ENCODE data around the gene DLGAP1.

The DLGAP1 gene

DNA sequence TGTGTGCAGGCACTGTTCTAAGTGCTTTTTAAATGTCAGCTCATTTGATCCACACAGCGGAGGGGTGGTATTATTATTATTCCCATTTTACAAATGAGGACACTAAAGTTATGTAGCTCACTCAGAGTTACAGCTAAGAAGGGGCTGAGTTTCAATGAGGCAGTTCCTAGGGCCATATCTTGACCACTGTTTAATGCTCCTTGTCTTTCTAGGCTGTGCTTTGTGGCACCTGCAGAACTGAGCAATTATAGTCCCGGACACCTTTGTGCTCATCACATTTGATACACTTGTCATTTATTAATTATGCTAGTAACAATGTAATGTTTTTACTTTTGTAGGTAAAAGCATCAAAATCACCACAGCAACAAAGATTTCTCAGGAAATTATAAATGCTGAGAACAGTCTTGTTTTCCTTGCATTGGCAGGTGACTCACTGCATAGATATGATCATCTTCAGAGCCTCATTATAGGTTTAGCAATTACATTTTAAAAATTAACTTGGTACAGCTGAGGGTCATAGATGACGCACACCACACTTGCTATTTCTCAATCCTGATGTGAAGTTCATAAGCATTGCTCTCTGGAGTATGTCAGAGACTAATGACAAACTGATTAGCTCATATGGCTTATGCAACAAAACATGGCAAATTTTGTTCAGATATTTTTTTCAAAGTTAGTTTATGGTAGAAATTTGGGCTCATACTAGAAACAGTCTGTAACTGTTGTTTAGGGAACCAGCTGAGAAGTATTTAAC lies 638.3 kb downstream of the DLGAP1 start:
- DNase-seq (ENCODE audit: low spot score): no peak

DNA sequence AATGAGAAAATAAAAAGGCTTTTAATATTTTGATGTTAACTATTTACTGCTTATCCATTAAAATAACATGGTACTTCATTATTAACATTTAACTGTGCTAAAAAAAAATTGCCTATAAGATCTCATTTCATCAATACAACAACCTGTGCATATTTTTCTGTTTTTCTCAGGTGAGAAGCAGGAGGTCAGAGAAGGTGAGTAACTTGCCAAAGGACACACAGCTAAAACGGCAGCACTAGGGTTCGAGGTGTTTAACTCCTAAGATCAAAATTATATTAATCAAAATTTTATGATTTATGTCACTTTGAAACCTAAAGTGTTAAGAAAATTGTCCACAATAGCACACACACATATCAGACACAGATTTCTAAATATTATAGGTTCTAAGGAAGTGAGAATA lies 639.1 kb downstream of the DLGAP1 start:
- no peak for DNase-seq (ENCODE audit: low spot score)

DNA sequence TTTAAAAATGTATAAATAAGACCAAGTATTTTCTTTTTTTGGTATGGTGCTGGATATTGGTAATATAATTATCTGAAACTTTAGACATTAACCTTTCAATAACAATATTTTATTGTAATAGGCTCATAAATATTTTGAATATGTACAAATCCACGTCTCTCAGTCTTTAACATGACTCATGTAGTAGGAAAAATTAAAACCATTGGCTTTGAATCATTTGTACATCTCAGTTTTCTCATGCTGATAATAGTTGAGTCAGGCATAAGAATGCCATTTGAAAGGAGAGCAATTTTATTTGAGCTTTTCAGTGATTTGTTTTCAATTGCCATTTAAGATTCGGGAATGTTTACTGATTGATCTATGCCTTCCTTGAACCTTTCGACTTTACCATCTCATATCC lies 640.3 kb downstream of the DLGAP1 start:
- DNase-seq (ENCODE audit: low spot score): no peak

DNA sequence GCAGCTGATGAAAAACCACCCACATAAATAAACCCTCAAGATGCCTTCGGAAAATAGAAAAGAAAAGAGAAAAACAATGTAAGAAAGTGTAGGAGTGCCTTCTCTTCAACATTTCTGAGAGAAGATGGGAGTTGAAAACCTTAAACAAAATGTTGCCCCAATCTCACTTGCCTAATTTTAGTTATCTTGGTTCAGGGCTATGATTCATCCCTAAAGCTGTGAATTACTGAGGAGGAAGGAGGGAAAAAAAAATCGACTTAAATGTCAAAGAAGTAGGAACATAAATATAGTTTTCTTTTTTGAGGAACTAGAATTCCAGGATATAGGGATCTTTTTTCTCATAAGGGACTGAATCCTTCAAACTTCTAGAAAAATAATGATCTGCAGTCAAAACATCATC lies 644.8 kb downstream of the DLGAP1 start:
- DNase-seq (ENCODE audit: low spot score): no peak

DNA sequence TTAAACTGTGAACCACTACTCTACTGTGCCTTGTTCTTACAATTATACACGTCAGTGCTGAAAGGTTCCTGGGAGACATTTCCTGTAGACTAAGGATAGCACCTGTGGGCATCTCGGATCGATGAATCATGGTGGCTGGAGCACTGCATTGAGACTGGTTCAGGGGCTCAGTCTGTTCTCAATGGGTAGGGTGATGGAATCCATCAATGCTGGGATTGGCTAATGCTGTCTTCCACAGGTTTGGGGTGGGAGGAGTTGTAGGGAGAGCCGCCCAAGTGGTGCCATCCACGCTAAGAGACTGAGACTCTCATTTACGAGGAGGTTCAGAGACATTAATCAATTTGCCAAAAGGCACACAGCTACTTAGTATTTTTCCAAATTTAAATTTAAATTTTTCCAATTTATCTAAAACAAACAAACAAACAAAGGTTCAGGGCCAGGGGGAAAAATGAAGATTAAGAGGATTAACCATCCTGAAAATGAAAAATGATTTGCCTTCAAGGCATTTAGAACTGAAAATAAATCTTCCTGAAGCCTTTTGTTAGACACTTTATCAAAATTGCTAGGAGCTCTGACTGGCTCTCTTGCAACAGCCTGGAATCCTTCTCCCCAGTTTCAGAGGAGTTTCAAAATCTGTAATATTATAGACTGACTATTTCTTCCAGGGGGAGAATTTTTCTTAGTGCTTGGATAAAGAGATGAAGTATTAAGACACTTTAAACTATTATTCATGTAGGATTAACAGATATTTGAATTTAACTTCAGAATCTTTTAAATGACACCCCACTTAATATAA lies 645.9 kb downstream of the DLGAP1 start:
- DNase-seq (ENCODE audit: low spot score): no peak

DNA sequence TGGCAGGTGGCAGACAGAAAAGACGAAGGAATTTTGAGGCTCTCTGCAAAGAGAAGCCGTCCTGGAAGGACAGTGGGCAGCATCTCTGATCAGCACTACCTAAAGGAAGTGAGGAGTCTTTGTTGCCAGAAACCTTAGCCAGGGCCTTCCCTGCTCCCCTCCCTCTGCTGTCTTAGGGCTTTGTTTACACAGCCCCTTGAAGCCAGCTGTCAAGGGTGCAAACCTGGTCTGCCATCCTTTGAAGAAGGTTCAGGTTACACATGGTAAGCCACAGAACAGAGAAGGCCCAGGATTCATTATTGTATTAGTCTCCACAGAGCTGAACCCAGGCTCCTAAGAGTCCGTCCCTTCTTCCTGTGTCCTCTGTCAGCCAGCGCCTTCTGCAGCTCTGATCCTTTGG lies 648.5 kb downstream of the DLGAP1 start:
- no peak for DNase-seq (ENCODE audit: low spot score)

DNA sequence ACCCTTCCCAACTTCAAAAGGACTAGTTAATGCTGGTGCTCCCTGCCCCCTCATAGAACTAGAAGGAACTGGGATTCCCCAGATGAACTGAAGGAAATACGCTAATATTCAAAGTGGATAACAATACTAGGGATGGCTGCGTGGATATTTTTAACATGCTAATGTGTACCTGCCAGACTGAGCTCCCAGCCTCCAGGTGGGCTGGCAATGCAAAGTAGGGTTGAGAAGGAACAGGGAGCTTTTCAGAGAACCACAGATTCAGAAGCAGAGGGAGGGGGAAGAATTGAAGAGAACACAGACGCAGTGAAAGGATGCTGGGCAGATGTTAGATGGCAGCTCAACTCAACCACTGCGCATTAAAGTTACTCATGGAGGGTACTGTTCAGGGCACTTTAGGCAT lies 650.8 kb downstream of the DLGAP1 start:
- no peak for DNase-seq (ENCODE audit: low spot score)

DNA sequence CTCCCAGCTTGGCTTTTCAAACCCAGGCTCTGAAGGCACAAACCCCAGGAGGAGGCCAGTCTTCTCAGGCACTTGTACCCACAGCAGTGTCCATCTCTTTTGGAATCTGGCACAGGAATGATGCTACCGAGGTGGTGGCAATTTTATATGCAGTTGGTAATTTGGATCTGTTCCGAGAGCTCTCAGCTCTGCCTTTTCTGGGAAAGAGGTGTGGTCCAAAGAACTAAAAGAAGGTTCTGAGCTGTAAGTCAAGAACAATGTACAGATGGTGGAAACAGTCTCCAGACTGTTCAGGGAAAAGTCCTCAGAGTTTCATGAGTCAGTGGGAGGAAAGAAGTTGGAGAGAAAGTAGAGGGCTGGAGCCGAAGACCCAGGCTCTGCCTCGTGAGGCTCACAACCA lies 651.8 kb downstream of the DLGAP1 start:
- DNase-seq (ENCODE audit: low spot score): no peak

DNA sequence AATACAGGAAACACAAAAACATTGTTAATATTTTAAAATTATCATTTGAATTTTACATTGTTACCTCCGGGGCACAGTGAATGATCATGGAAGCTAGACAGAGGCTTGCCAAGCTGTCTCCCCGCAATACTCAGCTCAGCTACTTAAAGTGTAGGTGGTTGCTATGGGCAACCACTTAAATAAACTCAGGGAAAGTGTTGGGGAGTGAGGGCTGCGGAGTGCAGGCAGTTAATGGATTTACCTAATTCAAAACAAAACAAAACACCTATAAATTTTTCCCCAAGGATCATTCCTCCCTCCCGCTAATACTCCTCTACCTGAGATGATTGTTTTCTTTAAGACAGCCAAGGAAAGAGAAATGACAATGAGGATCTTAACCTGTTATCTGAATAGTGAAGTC lies 655.6 kb downstream of the DLGAP1 start:
- DNase-seq (ENCODE audit: low spot score): no peak

DNA sequence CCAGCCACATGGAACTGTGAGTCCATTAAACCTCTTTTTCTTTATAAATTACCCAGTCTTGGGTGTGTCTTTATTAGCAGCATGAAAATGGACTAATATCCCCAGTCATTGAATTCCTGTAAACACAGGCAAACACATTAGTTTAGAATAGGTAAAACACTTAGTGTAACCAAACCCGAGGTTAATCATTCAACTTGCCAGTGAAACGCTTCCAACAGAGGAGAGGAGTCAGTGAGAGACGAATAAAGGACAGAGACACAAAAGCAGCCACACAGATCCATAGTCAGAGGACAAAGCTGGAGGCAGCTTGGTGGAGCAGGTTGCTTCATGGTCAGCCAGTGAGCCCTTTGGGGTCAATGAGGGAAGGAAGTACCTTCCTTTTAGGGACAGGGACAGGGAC lies 657.1 kb downstream of the DLGAP1 start:
- DNase-seq (ENCODE audit: low spot score): no peak

DNA sequence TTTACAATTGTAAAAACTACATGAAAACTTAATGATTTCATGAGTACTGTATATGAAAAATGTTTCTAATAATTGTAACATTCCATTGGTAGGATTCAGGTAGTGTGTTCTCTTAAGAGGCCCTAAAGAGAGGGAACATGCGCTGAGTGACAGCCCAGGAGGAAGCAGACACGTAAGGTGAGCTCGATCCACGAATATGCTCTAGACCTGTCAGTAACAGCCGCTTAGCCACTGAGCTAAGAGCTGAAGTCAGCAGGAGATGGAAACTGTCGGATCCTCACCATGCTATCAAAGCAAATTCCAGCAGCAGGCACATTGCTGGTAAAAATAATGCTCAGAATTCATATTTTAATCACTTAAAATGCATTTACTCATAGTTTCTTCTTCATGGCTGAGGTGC lies 658.7 kb downstream of the DLGAP1 start:
- DNase-seq (ENCODE audit: low spot score): no peak

DNA sequence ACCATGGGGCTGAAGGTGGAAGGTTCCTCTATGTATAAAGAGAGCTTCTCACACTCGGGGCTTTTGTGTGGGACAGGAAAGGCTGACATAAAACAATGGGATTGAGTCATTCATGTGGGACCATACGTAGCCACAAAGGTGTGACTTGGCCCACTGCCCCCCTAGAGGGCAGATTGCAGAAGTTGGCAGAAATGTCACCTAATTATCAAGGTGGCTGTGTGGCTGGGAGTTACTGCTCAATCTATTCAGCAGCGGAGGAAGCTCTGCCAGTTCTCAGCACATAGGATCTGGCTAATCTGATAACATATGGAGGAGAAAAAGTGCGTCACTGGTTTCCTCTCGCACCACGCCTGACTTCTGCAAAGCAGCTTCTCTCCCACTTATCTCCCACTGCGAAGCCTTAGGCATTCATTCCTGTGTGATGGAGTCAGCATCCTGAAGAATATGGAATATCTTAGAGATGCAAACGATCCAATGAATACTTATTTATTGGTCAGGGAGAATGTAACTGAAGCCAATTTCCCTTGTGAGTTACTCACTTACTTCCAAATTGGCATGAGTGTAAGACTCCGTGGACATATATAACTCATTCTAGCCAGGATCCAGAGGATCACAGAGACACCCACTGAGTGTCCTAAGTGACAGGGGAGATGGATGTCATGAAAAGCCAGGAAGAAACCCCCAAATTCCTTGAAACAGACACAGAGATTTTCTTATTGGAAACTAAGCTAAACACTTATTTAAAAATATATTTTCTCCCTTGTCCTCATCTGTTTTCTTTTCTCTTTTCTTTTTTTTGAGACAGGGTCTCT lies 660.4 kb downstream of the DLGAP1 start:
- no peak for DNase-seq (ENCODE audit: low spot score)

DNA sequence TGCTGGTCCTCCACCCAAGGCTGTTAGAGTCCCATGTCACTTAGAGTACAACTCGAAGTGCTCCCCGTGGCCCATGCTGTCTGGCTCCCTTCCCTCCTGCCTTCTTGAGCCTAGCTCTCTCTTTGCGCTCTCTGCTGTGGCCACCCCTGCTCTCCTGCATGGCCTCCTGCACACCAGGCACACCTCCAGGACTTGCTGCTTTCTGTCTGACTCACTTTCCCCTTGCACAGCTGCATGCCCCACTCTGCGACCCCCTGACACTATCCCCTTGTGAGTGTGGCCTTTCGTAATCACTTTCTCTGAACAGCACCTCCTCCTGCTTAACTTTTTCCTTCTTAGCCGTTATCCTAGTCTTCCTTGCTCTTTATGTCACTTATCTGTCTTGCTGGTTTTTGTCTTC lies 661.6 kb downstream of the DLGAP1 start:
- DNase-seq (ENCODE audit: low spot score): no peak

DNA sequence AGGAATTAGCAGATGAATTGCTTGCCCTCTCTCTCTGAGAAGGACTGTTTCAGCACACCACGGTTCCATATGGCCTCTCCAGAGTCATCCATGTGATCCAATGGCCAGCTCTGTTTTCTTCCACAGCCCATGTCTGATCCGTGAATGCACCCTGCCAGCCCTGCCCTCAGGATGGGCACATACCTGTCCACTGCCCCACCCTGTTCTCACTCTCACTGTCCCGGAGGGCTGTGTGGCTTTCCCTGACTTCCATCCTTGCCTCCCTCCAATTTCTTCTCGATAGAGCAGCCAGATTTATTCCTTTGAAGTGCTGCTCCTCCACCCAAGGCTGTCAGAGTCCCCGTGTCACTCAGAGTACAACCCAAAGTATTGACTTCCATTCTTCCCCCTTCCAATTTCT lies 662.0 kb downstream of the DLGAP1 start:
- DNase-seq (ENCODE audit: low spot score): no peak

DNA sequence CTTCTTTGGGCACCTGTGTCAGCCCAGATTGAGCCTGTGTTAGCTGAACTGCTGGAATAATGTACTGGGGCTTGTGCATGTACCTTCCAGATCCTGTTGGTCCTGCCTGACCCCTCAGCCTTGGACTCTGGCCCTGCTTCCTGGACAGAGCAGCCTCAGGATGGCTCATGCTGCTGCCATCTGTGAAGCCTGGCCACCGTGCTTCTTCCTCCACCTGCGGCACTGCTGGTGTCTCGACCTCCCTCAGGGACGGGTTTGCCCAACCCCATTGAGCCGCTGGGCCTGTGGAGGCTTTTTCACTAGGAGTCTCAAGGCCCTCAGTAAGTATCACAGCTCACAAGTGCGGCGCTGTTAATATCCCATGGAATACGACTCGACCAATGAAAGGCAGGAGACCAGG lies 662.4 kb downstream of the DLGAP1 start:
- DNase-seq (ENCODE audit: low spot score): no peak

DNA sequence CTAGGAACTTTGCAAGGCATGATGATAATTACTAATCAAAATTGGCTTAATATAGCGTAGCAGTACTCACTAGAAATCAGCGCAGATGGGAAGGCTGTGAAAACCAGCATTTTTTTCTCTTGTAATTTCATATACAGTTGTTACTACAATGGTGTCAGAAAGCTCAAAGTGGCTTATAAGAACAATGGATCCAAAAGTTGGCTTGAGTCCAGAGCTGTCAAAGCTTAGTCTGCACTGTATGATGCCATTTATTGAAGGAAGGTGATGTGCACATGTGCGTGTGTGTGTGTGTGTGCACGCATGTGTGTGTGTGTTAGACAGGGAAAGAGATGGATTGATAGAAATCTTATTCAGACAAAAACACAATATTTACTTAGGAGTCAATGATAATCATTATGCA lies 663.9 kb downstream of the DLGAP1 start:
- DNase-seq (ENCODE audit: low spot score): no peak

DNA sequence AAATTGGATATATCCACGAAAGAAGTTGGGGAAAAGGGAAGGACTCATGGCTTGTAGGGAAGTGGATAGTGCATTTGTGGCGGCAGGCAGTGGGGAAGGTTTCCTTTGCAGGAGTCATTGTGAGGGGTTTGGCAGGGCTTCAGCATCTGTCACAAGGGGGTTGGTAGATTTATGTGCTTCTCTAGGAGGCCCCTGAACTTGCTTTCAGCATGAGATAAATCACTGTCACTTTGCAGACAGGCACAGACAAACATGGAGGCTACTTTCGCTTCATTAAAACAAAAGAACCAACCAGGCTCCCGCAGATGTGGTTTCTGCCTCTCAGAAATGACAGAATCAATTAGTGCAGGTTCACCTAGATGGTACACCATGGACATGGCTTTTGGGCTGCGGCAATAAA lies 664.4 kb downstream of the DLGAP1 start:
- no peak for DNase-seq (ENCODE audit: low spot score)

DNA sequence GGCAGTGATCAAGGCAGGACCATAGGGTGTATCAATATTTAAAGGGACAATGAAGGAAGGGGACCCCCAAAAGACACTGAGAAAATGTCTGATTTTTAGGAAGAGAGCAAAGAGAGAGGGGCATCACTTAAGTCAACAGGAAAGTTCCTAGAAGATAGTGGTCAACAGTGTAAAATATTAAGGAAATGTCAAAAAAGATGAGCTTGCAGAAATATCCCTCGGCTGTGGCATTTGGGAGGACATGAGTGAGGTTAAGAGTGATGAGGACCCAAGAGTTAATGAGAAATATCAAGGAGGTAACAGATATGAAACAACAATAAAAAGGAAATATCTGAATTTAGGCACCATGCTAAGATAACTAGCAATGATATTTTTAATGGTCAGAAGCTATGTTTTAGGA lies 665.6 kb downstream of the DLGAP1 start:
- no peak for DNase-seq (ENCODE audit: low spot score)

DNA sequence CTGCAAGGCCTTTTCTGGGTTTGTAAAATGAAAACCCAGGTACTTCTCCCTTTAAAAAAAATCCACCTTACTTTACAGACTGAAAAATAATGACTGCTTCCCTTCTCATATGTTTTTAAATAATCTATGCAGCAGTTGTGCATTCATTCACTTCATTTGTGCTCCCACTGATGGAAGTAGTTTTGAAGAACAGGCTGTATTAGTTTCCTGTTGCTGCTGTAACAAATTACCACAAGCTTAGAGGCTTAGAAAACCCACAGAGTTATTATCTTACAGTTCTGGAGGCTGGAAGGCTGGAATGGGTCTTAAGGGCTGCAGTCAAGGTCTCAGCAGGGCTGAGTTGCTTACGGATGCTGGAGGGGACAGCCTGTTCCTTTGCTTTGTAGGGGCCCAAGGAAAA lies 670.2 kb downstream of the DLGAP1 start:
- no peak for DNase-seq (ENCODE audit: low spot score)

DNA sequence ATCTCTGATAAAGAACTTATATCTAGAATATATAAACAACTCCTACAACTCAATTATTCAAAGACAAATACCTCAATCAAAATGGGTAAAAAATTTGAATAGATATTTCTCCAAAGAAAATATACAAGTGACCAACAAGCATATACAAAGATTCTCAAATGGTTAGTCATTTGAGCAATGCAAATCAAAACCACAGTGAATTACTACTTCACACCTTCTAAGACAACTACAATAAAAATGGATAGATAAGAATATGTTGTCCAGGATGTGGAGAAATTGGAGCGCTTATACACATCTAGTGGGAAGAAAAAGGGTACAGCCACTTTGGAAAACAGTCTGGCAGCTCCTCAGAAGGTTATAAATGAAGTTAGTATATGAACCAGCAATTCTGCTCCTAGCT lies 672.2 kb downstream of the DLGAP1 start:
- DNase-seq (ENCODE audit: low spot score): no peak

DNA sequence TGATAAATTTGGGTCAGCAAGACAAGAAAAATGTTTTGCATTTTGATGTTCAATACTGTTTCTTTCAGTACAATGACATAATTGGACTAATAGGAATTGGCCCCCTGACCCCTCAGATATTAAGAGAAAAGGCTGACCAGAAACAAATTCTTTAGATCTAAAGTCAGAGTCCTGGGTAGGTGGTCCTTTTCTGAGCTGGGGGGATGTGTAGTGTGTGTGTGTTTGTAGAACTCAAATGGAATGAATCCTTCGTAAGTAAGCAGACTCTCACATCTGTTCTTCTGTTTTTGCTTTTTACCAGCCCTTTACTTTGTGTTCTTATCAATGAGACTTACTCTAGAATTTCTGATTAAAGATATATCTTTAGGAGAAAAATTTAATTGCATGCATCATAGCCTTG lies 677.4 kb downstream of the DLGAP1 start:
- DNase-seq (ENCODE audit: low spot score): no peak

DNA sequence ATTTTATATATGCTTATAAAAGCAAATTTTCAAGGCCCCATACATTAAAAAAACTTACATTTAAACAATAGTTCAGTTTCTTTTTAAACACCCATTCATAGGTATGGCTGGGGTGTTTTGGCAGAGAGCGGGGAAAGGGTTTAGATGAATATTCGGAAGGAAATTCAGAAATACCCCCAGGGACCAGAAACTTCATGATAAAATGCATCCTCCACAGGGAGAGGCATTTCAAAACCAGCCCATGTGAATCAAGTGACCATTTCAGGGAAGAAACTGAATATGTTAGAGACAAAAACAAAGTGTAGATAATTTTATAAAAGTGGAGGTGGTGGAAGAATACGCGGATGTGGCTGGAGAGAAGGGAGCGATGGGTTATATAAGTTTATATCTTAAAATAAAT lies 678.0 kb downstream of the DLGAP1 start:
- no peak for DNase-seq (ENCODE audit: low spot score)

DNA sequence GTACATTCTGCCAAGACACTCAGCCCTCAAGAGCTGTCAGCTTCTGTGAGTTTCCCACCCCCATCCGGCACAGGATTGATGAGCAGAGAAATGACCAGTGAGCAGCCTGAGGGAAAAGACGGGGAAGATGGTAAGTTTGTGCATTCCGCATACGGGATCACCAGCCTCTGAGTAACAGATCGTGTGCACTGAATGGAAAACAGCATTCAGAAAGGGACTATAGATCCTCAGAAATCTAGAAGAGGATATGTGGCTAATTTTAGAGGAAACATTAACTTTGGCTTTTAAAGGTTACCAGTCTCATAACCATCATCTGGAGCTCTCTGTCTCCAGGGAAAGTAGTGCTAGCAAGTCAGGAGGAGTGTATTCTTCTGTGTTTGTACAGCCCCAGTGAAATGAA lies 679.1 kb downstream of the DLGAP1 start:
- DNase-seq (ENCODE audit: low spot score): no peak

Data from CD4-positive, alpha-beta T cell treated with Interleukin-2 at 100 ng/mL for 4 hours (primary cell).